Medulla oblongata (tissue), 1 donor: ENCODE results near the gene COX5B.
"Not testable (repeated sequence)": the region's sequence is repeated elsewhere in the genome, so short reads cannot be mapped to it uniquely, and the experiment has no call there.

ENCODE experiments used
- DNase-seq: peaks from one replicate; pipeline ENCODE4 v3.0.0-alpha.2; 2015; ENCODE audit errors: extremely low spot score

Gene COX5B

GRCh38 chr2:97654309-97654708 is 8.4 kb downstream of the COX5B start:
- DNase-seq: no peak

GRCh38 chr2:97654791-97655190 is 8.9 kb downstream of the COX5B start:
- DNase-seq: no peak

GRCh38 chr2:97656129-97656755 is 10.4 kb downstream of the COX5B start:
- no peak for DNase-seq

GRCh38 chr2:97656905-97657587 is 11.2 kb downstream of the COX5B start:
- no peak for DNase-seq

GRCh38 chr2:97657986-97658690 is 12.3 kb downstream of the COX5B start:
- DNase-seq: no peak

GRCh38 chr2:97658691-97659157 is 12.9 kb downstream of the COX5B start:
- no peak for DNase-seq

GRCh38 chr2:97659256-97660043 is 13.6 kb downstream of the COX5B start:
- no peak for DNase-seq

GRCh38 chr2:97660044-97660774 is 14.3 kb downstream of the COX5B start:
- no peak for DNase-seq

GRCh38 chr2:97660775-97661389 is 15.0 kb downstream of the COX5B start:
- no peak for DNase-seq

- no peak for DNase-seq
Measured at GRCh38 chr2:97661927-97662326, 16.1 kb downstream of the COX5B start.

- DNase-seq: peak; percentile 23
Measured at GRCh38 chr2:97662386-97662894, 16.6 kb downstream of the COX5B start.

GRCh38 chr2:97662895-97663625 is 17.2 kb downstream of the COX5B start:
- DNase-seq: peak; percentile 72

GRCh38 chr2:97663626-97663961 is 17.7 kb downstream of the COX5B start:
- no peak for DNase-seq

GRCh38 chr2:97663962-97664635 is 18.2 kb downstream of the COX5B start, which contains the start of gene ACTR1B:
Gene ACTR1B (minus strand): TSS chr2:97664044. CDS start chr2:97663890, 154 bp downstream.
- peak; percentile 98 for DNase-seq

GRCh38 chr2:97664636-97664970 is 18.7 kb downstream of the COX5B start:
- DNase-seq: peak; percentile 17

GRCh38 chr2:97669448-97669847 is 23.6 kb downstream of the COX5B start, which contains the start of gene C2orf92:
Gene C2orf92 (plus strand): TSS chr2:97669713. CDS start chr2:97669789, 76 bp downstream.
- DNase-seq: no peak

- DNase-seq: no peak
Measured at GRCh38 chr2:97670471-97670870, 24.6 kb downstream of the COX5B start.

- DNase-seq: no peak
Measured at GRCh38 chr2:97671526-97671925, 25.7 kb downstream of the COX5B start.

GRCh38 chr2:97672606-97673140 is 26.8 kb downstream of the COX5B start:
- not testable (repeated sequence) for DNase-seq
